ENCODE data around the gene FHOD3. TPM values are rescaled to one million over a fixed set of nuclear protein-coding genes. Genes with fewer than 3 reads are reported as not detected.

FHOD3 gene
- polyA plus RNA-seq, 3 donors, result 36.0 to 44.2 (median 39.2) TPM

GRCh38 chr18:36590621-36591580 lies 293.4 kb downstream of the FHOD3 start:
- DNase-seq, result no peak

DNA sequence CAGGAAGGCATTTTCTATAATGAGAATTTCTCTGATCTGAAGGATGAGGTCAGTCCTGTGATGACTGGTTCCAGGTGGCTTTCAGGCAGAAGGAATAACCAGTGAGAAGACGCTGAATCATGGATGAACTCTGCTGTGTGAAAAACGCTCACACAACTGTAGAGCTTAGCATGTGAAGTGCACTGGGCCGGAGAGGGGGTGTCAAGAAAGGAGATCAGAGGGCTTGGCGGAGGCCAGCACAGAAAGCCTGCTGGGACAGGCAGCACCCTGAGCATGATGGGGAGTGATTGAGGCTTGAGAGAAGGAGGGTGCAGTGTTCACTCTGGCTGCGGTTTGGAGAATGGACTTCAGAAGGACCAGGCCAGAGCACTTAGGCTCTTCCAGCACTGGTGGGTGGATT lies 294.8 kb downstream of the FHOD3 start:
- no peak for DNase-seq

- DNase-seq, result no peak
Measured at GRCh38 chr18:36593001-36593400, 295.5 kb downstream of the FHOD3 start.

DNA sequence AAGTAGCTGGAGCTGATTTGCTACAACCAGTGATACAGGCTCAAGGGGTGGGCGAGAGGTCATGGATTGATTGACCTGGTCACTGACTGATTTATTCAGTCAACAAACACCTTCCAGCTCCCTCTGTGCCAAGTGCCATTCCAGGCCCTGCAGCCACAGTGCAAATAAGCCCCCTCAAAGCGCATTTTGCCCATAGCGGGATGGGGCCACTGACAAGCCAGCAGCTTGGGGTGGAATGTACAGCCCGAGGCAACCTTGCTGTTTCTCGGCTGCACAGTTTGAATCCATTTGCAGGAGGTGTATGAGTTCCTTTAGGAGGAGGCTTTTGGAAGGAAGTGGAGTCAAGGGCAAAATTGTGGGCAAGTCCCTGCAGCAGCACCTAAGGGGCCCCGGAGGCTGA lies 296.1 kb downstream of the FHOD3 start:
- DNase-seq, result no peak

DNA sequence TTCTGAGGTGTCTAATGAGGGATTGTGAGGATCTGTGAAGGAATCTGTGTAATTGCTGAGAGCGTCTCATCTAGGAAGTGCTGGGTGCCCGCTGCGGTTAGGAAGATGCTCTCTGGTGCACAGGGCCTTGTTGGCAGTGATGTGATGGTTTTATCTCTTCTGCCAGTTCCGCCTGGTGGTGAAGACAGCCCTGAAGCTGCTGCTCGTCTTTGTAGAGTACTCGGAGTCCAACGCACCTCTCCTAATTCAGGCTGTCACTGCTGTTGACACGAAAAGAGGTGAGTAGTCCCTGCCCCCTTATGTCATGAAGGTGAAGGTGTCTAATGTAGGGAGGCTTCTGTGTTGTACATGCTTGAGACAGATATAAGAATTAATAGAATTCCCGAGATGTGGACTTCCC lies 297.1 kb downstream of the FHOD3 start:
- DNase-seq, result no peak

DNA sequence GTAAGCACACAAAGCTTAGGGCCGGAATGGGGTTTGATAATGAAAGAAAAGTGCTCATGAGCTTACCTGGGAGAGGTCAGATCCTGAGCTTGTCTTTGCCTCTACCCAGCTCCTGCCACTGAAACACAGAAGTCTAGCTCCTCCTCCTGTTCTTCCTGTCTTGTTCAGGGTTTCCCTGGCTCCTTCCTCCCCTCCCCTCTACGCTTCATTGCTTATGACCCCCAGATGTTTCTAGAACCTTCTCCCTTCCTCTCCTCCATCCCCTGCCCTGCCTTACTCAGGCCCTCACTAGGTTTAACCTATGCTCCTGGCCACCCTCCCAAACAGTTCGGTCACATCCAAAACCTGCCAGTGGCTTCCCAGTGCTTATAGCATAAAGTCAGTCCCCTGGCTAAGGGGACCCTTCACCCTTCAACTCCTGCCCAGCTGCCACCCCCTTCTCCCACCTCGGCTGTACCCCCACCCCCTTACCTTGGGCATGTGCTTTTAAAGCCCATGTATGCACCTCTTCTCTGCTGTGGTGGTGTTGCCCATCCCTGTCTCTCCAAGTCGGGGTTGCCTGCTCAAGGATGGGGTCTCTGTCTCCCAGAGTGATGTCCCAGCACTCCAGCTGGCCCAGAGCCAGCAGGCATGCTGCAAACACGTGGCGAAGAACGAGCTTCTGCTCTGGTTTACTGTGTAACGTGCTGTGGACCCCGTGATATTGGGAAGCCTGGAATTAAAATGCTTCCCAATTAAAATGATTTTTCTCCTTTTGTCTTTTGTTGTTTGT lies 297.7 kb downstream of the FHOD3 start:
- no peak for DNase-seq

DNA sequence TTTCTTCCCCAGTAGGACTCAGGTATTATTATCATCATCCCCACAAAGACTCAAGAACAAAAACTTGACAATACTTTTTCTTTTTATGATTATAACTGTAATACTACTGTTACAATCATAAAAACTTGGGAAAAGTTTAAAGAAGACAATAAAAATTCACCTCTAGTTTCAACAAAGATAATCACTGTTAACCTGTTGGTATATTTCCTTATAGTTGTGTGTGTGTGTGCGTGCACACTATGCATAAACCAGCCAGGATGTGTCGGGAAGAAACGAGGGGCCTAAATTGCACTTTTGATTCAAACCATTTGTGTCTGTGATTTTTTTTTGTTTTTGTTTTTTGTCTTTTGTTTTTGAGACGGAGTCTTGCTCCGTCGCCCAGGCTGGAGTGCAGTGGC lies 298.3 kb downstream of the FHOD3 start:
- DNase-seq, result no peak

DNA sequence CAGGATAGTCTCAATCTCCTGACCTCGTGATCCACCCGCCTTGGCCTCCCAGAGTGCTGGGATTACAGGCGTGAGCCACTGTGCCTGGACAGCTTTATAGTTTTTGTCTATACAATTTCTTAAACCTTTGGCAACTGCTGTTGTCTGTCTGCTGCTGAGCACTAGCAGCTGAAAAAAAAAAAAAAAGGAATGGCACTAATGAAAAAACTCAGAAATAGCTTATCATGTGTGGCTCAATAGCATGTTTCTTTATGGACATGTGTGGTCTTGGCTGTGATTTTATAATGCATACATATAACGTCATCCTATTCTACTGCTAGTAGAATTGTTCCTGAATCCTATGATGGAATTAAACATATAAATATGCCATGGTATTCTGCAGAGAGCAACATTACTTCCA lies 300.1 kb downstream of the FHOD3 start:
- no peak for DNase-seq

DNA sequence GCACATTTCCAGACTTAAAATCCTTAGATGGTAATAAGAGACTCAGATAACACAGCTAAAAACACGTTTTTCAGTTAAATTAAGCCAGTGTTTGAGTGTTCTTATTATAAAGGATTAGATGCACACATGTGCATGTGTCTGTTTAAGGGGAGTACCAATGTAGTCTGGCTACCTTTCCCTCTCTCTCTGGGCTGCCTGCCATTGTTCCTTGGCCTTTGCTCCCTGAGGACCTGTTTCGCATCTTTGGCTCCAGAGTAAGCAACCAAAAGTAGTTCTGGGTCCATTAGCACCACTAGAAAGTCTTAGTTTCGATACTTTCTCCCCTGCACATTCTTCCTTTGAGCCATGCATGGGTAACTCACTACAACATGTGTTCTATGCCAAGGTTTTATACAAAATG lies 303.0 kb downstream of the FHOD3 start:
- no peak for DNase-seq

- DNase-seq, result no peak
Measured at GRCh38 chr18:36601316-36601715, 303.8 kb downstream of the FHOD3 start.

- no peak for DNase-seq
Measured at GRCh38 chr18:36602071-36602470, 304.6 kb downstream of the FHOD3 start.

GRCh38 chr18:36602620-36603019 lies 305.1 kb downstream of the FHOD3 start:
- no peak for DNase-seq

DNA sequence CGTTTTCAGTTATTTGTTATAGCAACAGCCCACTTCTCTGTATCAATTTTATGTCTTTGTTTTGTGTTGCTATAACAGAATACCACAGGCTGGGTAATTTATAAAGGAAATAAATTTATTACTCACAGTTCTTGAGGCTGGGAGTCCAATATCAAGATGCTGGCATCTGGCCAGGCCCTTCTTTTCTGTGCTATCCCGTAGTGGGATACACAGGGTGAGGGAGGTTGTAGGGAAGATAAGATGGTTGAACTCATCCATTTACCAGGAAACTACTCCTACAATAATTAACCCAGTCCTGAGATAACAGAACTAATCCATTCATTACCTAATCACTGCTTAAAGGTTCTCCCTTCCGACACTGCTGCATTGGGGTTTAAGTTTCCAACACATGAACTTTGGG lies 310.6 kb downstream of the FHOD3 start:
- DNase-seq, result no peak

GRCh38 chr18:36610258-36610657 lies 312.7 kb downstream of the FHOD3 start:
- no peak for DNase-seq

- no peak for DNase-seq
Measured at GRCh38 chr18:36610661-36611060, 313.1 kb downstream of the FHOD3 start.

DNA sequence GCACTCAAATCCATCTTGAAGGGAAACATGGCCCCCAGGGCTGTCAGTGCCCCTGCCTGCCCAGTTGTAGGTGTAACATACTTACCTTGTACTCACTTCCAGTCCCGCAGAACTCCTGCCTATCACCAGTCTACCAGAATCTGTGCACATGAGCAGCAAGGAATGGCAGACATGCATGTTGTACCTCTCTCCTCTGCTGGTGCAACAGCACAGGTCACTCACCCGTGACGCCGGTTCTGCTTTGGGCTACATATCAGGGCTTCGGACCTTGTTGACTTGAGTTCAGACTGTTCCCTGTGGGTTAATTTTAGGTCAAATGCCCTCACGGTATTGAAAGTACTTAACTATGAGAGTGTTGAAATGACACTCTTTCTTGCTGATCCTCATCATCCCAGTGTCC lies 315.6 kb downstream of the FHOD3 start:
- no peak for DNase-seq

DNA sequence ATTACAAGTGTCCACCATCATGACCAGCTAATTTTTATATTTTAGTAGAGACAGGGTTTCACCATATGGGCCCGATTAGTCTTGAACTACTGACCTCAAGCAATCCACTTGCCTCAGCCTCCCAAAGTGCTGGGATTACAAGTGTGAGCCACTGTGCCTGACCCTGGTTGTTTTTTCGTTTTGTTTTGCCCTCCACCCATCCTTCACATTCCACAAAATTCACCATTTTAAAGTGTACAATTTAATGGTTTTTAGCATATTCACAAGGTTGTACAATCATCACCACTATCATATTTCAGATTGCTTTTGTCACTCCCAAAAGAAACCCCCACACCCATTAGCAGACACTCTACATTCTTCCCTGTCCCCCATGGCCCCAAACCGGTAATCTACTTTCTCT lies 316.3 kb downstream of the FHOD3 start:
- DNase-seq, result no peak

DNA sequence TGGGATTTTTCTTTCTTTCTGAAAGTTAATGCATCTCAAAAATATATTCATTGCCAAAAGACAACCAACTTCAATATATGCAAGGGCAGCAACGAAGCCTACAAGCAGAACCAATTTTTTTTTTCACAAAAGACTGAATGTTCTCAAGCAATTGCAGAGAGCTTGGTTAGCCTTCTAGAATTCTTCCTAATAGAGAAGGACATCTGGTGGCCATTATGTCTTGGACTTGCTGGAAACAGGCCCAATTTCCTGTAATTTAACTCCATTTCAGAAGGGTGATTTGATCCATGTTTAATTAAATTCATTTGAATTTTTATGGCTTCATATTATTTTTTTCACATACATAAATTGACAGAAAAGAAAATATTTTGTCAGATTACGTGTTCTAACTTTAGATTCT lies 323.3 kb downstream of the FHOD3 start:
- DNase-seq, result no peak

GRCh38 chr18:36622610-36623009 lies 325.1 kb downstream of the FHOD3 start:
- DNase-seq, result no peak

DNA sequence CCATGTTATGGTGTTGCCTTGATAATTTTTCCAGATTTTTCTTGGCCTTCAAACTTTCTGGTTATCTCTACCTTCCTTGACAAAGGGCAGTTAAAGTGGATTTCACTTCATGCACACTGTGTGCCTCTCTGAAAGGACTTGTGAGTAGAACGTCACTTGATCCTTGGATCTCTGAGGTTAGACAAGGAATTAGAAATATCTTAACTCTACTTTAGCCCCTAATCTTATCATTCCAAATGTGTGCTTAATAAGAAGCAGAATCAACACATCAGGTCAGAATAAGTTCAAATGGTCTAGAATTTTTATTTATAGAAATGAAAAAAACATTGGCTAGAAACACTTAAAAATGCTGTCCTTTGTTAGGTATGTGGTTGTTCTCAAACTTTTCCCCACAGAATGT lies 325.6 kb downstream of the FHOD3 start:
- no peak for DNase-seq

DNA sequence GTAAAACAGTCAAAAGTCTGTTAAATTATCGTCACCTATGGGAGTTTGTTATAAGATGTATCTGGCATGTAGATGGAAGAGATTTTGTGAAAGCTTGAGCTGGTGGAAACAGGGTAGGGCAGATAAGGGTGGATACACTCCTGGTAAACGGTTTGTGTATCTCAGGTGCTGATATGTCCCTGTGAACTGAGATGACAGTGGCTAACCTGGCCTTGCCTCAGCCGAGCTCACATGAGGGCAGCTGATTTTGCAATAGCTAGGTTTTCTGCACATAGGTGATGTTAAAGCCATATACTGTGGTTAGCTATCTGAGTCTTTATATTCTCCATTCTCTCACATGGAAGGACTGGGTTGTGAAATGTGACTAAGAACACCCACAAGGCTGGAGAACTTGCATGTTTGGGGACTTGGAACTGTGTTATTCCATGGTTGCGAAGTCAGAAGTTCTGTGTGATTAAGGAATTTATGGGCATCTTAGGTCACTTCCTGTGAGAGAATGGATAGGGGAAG lies 326.2 kb downstream of the FHOD3 start:
- DNase-seq, result no peak

DNA sequence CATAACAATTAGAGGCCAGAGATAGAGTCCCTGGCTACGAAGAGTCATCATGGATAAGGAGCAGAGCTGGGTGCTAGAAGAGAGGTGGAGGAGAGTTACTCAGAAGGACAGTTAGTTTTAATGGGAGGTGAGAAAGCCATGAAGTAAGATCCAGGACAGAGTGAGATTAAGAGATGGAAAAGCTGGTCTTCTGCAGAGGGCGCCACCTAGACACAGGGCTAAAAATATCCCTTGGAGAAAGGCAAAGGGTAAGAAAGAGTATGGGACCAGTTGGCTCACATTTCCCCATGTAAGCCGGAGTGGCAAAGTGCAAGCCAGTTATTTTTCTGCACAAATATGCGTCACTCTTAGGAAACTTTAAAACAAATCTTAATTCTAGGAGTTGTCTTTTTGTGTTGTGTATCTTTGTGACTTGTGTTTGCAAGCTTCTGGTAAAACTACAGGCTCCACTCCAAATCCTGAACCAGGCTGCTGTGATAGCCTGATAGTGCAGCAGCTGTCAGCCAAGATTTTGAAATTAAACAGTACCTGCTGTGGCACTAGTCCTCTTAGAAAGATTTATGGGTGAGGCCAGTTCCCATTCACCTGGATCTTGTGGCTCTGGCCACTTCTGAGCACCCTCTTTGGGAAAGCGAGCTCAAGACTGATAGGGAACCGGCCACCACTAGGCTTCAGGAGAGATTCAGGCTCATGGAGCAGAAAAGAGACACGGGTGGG lies 327.1 kb downstream of the FHOD3 start:
- no peak for DNase-seq

Data from renal pelvis (tissue), 4 donors.